ENCODE data around the gene KCNQ1. TPM values are rescaled to one million over a fixed set of nuclear protein-coding genes. Genes with fewer than 3 reads are reported as not detected.

Gene KCNQ1
- total RNA-seq, 1 donor from 2014 or later, result 0.86 TPM

GRCh38 chr11:2799881-2800654 lies 355.3 kb downstream of the KCNQ1 start:
- H3K4me1 Mint-ChIP-seq, result peaks cover 26% of the 10 kb centered on the region
- TF ChIP-seq, protein P1, sequence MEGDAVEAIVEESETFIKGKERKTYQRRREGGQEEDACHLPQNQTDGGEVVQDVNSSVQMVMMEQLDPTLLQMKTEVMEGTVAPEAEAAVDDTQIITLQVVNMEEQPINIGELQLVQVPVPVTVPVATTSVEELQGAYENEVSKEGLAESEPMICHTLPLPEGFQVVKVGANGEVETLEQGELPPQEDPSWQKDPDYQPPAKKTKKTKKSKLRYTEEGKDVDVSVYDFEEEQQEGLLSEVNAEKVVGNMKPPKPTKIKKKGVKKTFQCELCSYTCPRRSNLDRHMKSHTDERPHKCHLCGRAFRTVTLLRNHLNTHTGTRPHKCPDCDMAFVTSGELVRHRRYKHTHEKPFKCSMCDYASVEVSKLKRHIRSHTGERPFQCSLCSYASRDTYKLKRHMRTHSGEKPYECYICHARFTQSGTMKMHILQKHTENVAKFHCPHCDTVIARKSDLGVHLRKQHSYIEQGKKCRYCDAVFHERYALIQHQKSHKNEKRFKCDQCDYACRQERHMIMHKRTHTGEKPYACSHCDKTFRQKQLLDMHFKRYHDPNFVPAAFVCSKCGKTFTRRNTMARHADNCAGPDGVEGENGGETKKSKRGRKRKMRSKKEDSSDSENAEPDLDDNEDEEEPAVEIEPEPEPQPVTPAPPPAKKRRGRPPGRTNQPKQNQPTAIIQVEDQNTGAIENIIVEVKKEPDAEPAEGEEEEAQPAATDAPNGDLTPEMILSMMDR (conservative IDR thresholded peaks at IDR 0.05), result no peak
- H3K36me3 Mint-ChIP-seq (ENCODE audit: low read depth), result peaks cover 3% of the 10 kb centered on the region
- no peak overlapping the region for H3K4me3 Mint-ChIP-seq
- peaks cover 4% of the 10 kb centered on the region for H3K9me3 Mint-ChIP-seq
- DNase-seq (ENCODE audit: low read depth, low spot score), result no peak
- H3K27ac Mint-ChIP-seq (ENCODE audit: unreplicated experiment), result no peak overlapping the region
- H3K27me3 Mint-ChIP-seq (ENCODE audit: low read depth), result no peaks in the 10 kb centered on the region

DNA sequence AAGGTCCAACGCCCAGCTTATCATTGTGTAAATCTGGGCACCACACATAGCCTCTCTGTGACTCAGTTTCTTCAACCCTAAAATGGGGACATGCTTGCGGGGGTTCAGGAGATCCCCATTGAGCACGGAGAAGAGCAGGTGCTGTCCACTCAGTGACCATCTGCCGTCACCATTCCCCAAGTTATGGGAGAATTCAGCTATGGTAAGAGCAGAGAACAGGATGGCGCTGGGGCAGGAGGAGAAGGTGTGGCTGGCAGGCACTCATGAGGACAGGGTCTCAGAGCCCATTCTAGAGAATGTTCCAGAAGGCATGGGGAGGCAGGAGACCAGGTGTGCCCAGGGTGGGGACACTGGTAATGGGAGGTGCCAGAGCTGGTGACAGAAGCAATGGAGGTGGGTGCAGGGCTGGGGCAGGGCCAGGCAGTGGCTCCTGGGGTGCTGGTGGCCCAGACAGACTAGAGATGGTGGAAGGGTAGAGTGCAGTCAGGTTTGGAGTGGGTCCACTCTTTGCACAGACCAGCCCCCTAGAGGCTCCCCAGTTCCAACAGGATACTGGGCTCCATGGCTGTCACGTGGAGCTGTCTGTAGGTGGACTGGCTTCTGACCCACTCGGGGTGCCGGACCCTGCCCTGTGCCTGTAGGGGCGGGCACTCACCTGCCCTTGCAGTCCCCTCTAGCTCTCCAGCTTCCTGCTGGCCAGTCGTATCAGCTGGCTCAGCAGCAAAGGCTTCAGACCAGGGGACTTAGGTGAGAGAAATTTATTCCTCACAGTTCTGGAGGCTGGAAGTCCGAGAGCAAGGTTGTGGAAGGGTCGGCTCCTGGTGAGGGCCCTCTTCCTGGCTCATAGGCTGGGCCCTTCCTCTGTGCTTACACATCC lies 356.1 kb downstream of the KCNQ1 start:
- no peak overlapping the region for H3K27ac Mint-ChIP-seq (ENCODE audit: unreplicated experiment)
- no peak for DNase-seq (ENCODE audit: low read depth, low spot score)

DNA sequence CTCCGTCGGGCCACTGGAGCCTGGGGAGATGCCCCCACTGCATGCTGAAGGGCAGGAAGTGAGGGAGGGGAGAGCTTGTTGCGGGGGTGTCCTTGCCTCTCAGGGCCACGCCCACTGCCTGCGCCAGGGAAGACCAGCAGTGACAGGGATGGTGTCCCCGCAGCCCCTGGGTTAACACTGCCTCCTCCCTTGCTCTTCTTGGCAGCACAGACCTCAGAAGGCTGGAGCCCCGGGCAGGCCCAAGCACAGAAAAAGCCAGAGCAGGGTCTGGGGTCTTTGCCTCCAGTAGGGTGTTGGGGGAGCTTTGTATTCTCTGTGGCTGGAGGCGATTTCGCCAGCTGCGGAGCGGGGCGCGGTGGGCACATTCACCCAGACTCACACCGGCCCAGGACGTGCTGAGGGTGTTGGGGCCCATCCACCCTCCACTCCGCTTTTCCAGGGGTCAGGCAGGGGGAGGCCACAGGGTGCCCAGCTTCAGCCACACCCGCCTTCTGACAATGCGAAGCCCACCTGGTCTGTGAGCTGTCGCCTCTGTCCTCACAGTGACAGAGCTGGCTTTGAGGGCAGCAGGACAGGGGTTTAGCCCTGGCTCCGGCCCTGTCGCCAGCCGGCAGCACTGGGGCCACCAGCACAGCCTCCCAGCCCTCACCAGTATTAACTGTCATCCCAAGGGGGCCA lies 357.0 kb downstream of the KCNQ1 start:
- Mint-ChIP-seq H3K9me3 (peaks cover 4% of the 10 kb centered on the region), H3K36me3 (ENCODE audit: low read depth) (peaks cover 3% of the 10 kb centered on the region), H3K4me3 (no peak overlapping the region), H3K4me1 (peaks cover 37% of the 10 kb centered on the region), H3K27ac (ENCODE audit: unreplicated experiment) (no peak overlapping the region), H3K27me3 (ENCODE audit: low read depth) (no peaks in the 10 kb centered on the region)
- DNase-seq (ENCODE audit: low read depth, low spot score), result no peak
- TF ChIP-seq, protein P1 (conservative IDR thresholded peaks at IDR 0.05), result no peak

More for the DNA sequence above, 356.1 kb downstream of the KCNQ1 start:
- Mint-ChIP-seq H3K36me3 (ENCODE audit: low read depth) (peaks cover 3% of the 10 kb centered on the region), H3K4me3 (no peak overlapping the region), H3K4me1 (peaks cover 34% of the 10 kb centered on the region), H3K27me3 (ENCODE audit: low read depth) (no peaks in the 10 kb centered on the region), H3K9me3 (peaks cover 4% of the 10 kb centered on the region)
- TF ChIP-seq, protein P1 (conservative IDR thresholded peaks at IDR 0.05), result no peak

DNA sequence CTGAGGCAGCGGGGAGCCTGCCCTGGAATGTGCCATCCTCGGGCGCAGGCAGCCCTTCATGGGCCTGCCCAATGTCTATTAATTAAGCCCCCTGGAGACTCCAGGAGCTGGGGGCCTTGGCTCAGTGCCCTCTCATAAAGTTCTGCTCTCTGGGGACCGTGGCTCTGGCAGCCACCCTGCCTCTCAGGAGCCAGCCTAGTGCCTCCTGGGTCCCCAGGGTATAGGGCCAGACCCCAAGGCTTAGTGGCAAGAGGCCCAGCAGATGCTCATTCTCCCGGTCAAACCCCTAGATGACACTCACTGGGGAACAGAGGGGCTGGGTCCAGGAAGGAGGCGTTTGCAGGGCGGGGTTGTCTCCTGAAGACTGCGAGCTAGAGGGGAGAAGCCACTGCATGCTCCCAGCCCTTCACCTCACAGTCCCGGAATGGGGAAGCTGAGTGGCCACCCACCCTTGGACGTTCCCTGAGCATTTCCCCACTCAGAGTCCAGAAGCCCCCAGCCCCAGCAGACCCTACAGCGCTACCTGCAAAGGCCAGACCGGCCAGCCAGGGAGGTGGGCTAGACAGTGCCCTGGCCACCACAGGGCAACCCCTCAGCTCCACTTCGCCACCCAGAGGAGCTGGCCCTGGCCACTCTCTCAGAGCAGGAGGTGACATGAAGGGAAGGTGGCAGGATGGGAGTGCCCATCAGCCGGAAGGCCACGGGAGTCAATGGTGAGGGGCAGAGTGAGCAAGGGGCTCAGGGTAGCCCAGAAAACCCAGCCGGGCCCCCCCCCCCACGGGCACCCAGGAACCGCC lies 357.8 kb downstream of the KCNQ1 start:
- TF ChIP-seq, protein P1 (conservative IDR thresholded peaks at IDR 0.05), result no peak
- peaks cover 4% of the 10 kb centered on the region for H3K9me3 Mint-ChIP-seq
- peaks cover 40% of the 10 kb centered on the region for H3K4me1 Mint-ChIP-seq
- H3K27ac Mint-ChIP-seq (ENCODE audit: unreplicated experiment), result no peak overlapping the region
- no peaks in the 10 kb centered on the region for H3K27me3 Mint-ChIP-seq (ENCODE audit: low read depth)
- DNase-seq (ENCODE audit: low read depth, low spot score), result no peak
- H3K4me3 Mint-ChIP-seq, result no peak overlapping the region
- H3K36me3 Mint-ChIP-seq (ENCODE audit: low read depth), result peaks cover 3% of the 10 kb centered on the region
